Transverse colon (tissue), 3 donors: ENCODE results near the gene OCSTAMP.

Experiments used
- POLR2A ChIP-seq: fragments of 450-650 bp; IDR thresholded peaks from one replicate; pipeline ENCODE4 v1.6.1; 2016; ENCODE audit warnings: antibody characterized with exemption, mild to moderate bottlenecking, moderate library complexity
- TF ChIP-seq, protein P1 (sequence below), 5 experiments: fragments of 200-600 bp in 3 of 5; fragments of 450-650 bp in 2 of 5; sonication (generic) in 3 of 5; IDR thresholded peaks; 1 replicate in 2 of 5; 2 replicates in 3 of 5; pipeline ENCODE4 v1.5.1; 2016 to 2017; ENCODE audit warnings: antibody characterized with exemption in 5 of 5, inconsistent platforms in 3 of 5, mild to moderate bottlenecking in 2 of 5, moderate library complexity in 1 of 5

DNA sequence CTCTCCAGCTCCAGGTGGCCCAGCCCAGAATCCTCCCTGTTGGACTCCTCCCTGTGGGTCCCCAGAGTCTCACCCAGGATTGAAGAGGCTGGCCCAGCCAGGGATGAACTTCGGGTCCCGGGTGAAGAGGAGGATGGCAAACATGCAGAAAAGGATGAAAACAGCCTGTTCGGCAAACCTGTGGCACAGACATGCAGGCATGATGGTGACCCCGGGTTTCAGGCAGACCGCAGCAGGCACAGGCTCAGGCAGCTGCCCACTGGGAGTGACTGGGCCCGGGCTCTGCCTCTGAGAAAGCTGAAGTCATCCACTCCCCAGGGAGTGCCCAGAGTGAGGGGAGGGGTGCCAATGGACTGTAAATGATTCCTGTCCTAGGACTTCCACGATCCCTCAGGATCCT, 37.5 kb upstream of the OCSTAMP start:
- TF ChIP-seq, protein P1, sequence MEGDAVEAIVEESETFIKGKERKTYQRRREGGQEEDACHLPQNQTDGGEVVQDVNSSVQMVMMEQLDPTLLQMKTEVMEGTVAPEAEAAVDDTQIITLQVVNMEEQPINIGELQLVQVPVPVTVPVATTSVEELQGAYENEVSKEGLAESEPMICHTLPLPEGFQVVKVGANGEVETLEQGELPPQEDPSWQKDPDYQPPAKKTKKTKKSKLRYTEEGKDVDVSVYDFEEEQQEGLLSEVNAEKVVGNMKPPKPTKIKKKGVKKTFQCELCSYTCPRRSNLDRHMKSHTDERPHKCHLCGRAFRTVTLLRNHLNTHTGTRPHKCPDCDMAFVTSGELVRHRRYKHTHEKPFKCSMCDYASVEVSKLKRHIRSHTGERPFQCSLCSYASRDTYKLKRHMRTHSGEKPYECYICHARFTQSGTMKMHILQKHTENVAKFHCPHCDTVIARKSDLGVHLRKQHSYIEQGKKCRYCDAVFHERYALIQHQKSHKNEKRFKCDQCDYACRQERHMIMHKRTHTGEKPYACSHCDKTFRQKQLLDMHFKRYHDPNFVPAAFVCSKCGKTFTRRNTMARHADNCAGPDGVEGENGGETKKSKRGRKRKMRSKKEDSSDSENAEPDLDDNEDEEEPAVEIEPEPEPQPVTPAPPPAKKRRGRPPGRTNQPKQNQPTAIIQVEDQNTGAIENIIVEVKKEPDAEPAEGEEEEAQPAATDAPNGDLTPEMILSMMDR (IDR thresholded peaks at IDR 0.05): no peak
- TF ChIP-seq POLR2A: no peak
